ENCODE results near the gene RSPH10B2.
"Not testable (repeated sequence)": the region's sequence is repeated elsewhere in the genome, so short reads cannot be mapped to it uniquely, and the experiment has no call there.

The RSPH10B2 gene

GRCh38 chr7:6792113-6792872 lies 38.4 kb downstream of the RSPH10B2 start:
- POLR2A ChIA-PET; DNase-seq (ENCODE audit: extremely low spot score); CTCF ChIA-PET: not testable (repeated sequence)

- CTCF ChIA-PET; DNase-seq (ENCODE audit: extremely low spot score); POLR2A ChIA-PET: not testable (repeated sequence)
These were observed 40.4 kb downstream of the RSPH10B2 start for GRCh38 chr7:6794276-6794675.

DNA sequence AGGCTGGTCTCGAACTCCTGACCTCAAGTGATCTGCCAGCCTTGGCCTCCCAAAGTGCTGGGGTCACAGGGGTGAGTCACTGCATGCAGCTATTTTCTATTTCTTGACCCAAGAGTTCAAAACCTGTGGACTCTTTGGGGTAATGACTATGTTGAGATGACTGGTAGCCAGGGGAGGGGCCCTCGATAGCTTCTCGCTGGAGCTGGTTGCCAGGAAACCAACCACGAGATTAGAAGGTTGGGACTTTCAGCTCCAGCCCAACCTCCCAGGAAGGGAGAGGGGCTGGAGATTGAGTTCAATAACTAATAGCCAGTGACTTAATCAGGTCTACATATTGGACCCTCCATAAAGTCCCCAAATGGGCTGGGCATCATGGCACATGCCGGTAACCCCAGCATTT lies 43.3 kb downstream of the RSPH10B2 start:
- POLR2A ChIA-PET; CTCF ChIA-PET; DNase-seq (ENCODE audit: extremely low spot score): not testable (repeated sequence)

- DNase-seq (ENCODE audit: extremely low spot score); POLR2A ChIA-PET; CTCF ChIA-PET: not testable (repeated sequence)
These were observed 44.1 kb downstream of the RSPH10B2 start for GRCh38 chr7:6798047-6798446.

- POLR2A ChIA-PET; DNase-seq (ENCODE audit: extremely low spot score); CTCF ChIA-PET: not testable (repeated sequence)
These were observed 46.0 kb downstream of the RSPH10B2 start for GRCh38 chr7:6799887-6800286.

- POLR2A ChIA-PET; DNase-seq (ENCODE audit: extremely low spot score); CTCF ChIA-PET: not testable (repeated sequence)
These were observed 46.4 kb downstream of the RSPH10B2 start for GRCh38 chr7:6800331-6800730.

- POLR2A ChIA-PET; DNase-seq (ENCODE audit: extremely low spot score); CTCF ChIA-PET: not testable (repeated sequence)
These were observed 53.6 kb downstream of the RSPH10B2 start for GRCh38 chr7:6807393-6807918.

- CTCF ChIA-PET; POLR2A ChIA-PET; DNase-seq (ENCODE audit: extremely low spot score): not testable (repeated sequence)
These were observed 54.1 kb downstream of the RSPH10B2 start for GRCh38 chr7:6807959-6808358.

GRCh38 chr7:6813011-6813410 lies 59.1 kb downstream of the RSPH10B2 start:
- CTCF ChIA-PET; POLR2A ChIA-PET; DNase-seq (ENCODE audit: extremely low spot score): not testable (repeated sequence)

DNA sequence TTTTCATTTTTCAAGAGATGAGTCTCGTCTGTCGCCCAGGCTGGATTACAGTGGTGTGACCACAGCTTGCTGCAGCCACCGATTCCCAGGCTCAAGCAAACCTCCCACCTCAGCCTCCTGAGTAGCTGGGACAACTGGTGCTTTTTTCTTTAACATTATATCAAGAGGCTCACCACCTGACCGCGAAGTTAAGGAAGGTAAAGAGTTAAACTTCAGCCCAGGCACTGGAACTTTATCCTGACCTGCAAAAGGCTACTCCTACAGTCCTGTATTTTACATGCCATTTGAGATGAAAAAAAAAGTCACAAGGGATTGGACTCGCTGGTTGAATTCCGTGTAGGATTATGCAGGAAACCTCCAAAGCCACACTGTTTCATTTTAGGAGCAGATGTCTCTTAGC lies 61.6 kb downstream of the RSPH10B2 start:
- DNase-seq (ENCODE audit: extremely low spot score); CTCF ChIA-PET; POLR2A ChIA-PET: not testable (repeated sequence)

DNA sequence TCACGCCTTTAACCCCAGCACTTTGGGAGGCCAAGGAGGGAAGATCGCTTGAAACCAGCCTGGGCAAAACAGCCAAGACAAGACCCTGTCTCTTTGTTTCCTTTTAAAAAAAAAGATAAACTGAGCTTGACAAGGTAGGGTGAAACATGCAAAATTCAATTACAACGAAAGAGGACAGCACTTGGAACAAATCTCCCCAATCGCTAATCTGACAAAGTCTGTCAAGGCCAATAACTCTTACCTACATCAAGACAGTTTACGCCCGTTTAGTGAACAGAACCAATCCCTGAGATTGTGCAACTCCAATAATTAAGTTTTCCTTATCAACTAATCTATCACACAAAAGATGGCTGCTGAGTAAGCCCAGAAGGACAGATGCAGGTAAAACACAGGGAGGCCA lies 67.7 kb downstream of the RSPH10B2 start:
- CTCF ChIA-PET; DNase-seq (ENCODE audit: extremely low spot score); POLR2A ChIA-PET: not testable (repeated sequence)

GRCh38 chr7:6825236-6826125 lies 71.6 kb downstream of the RSPH10B2 start:
- DNase-seq (ENCODE audit: extremely low spot score); CTCF ChIA-PET; POLR2A ChIA-PET: not testable (repeated sequence)

DNA sequence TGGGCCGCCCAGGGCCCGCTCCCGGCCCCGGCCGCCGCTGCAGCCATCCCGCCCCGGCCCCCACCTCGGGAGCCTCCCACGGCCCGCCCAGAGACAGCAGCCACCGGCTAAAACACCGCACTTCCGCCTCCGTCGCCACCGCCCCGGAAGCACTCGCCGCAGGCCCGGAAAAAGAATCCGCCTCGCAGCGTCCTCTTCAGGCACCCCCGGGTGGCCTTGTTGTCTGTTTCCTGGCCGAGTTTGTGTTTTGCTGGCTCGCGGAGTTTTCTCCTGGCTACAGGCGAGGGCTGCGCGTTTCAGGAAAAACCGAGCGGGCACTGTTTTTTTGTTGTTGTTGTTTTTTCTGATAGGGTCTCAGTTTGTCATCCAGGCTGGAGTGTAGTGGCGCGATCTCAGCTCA lies 72.2 kb downstream of the RSPH10B2 start, which contains the start of gene CCZ1B:
Gene CCZ1B (minus strand): TSS at position 125 of the 400 bp plus-strand sequence. CDS start 78 bp downstream, at position 47.
- POLR2A ChIA-PET; CTCF ChIA-PET; DNase-seq (ENCODE audit: extremely low spot score): not testable (repeated sequence)
- peak; percentile 65 for TF ChIP-seq L3MBTL2 (conservative IDR thresholded peaks at IDR 0.05)

- CTCF ChIA-PET; DNase-seq (ENCODE audit: extremely low spot score); POLR2A ChIA-PET: not testable (repeated sequence)
- TF ChIP-seq PKNOX1 (IDR thresholded peaks at IDR 0.05): peak; percentile 70
These were observed 73.3 kb downstream of the RSPH10B2 start for GRCh38 chr7:6827180-6827579.

GRCh38 chr7:6829616-6830015 lies 75.7 kb downstream of the RSPH10B2 start:
- POLR2A ChIA-PET; DNase-seq (ENCODE audit: extremely low spot score); CTCF ChIA-PET: not testable (repeated sequence)

DNA sequence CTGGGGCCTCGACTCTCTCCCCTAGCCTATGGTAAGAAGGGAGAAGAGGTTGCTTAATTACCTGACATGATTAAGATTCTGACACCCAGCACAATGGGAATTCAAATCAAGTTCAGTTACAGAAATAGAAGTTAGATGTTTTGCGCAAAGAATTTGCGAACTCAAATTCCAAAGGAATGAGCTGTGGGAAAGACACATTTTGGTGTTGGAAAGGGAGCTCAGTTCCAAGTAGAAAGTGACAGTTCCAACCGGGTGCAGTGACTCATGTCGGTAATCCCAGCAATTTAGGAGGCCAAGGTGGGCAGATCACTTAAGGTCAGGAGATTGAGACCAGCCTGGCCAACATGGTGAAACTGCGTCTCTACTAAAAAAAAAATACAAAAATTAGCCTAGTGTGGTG lies 76.1 kb downstream of the RSPH10B2 start:
- CTCF ChIA-PET; DNase-seq (ENCODE audit: extremely low spot score); POLR2A ChIA-PET: not testable (repeated sequence)

Data from HEK293T (cell line).